HepG2 (cell line): ENCODE data around the gene ARFGAP3. TPM values are rescaled to one million over a fixed set of nuclear protein-coding genes. Genes with fewer than 3 reads are reported as not detected.
A peak's percentile ranks its signal among the peaks of the same experiment; 100 is the strongest.

Experiments
- ARID3A ChIP-seq: IDR thresholded peaks from 2 replicates; pipeline ENCODE4 v1.6.1; 2012; ENCODE audit warnings: low read depth, low read length, improper control_type of control experiment
- ATF3 ChIP-seq: sonication (generic); formaldehyde crosslinking; IDR thresholded peaks from 2 replicates; pipeline ENCODE4 v1.4.0; 2020; ENCODE audit warnings: missing genetic modification reagents
- ESRRA ChIP-seq: sonication (generic); formaldehyde crosslinking; IDR thresholded peaks from 2 replicates; pipeline ENCODE4 v1.5.1; 2020; ENCODE audit warnings: mild to moderate bottlenecking, low read depth, missing genetic modification reagents
- ETS1 ChIP-seq: sonication (generic); formaldehyde crosslinking; IDR thresholded peaks from 2 replicates; pipeline ENCODE4 v1.4.0; 2020; ENCODE audit warnings: missing genetic modification reagents
- HCFC1 ChIP-seq: fragments of 150-350 bp; IDR thresholded peaks from 2 replicates; pipeline ENCODE4 v1.6.1; 2014; ENCODE audit warnings: low read depth, low read length
- HHEX ChIP-seq: IDR thresholded peaks from 2 replicates; pipeline ENCODE4 v1.6.1; 2016; ENCODE audit warnings: control low read depth
- HINFP ChIP-seq: sonication (generic); formaldehyde crosslinking; IDR thresholded peaks from 2 replicates; pipeline ENCODE4 v1.4.0; 2020; ENCODE audit warnings: low read depth, mild to moderate bottlenecking, missing genetic modification reagents
- HMGA1 ChIP-seq: sonication (generic); formaldehyde crosslinking; conservative IDR thresholded peaks from 2 replicates; pipeline ENCODE4 v1.4.0; 2020; ENCODE audit warnings: missing genetic modification reagents
- HOXA7 ChIP-seq: sonication (generic); formaldehyde crosslinking; IDR thresholded peaks from 2 replicates; pipeline ENCODE4 v1.8.1; 2022; ENCODE audit warnings: mild to moderate bottlenecking, missing genetic modification reagents, moderate library complexity
- IRX3 ChIP-seq: sonication (generic); formaldehyde crosslinking; IDR thresholded peaks from 2 replicates; pipeline ENCODE4 v1.8.1; 2023; ENCODE audit warnings: mild to moderate bottlenecking, low read depth, missing genetic modification reagents, borderline replicate concordance
- MAFG ChIP-seq: sonication (generic); formaldehyde crosslinking; IDR thresholded peaks from 2 replicates; pipeline ENCODE4 v1.5.1; 2020; ENCODE audit warnings: mild to moderate bottlenecking, missing genetic modification reagents
- MXD4 ChIP-seq: IDR thresholded peaks from 2 replicates; pipeline ENCODE4 v1.6.1; 2016; ENCODE audit warnings: mild to moderate bottlenecking, missing biosample characterization, missing genetic modification reagents
- RELA ChIP-seq: sonication (generic); formaldehyde crosslinking; IDR thresholded peaks from 2 replicates; pipeline ENCODE4 v1.4.0; 2020; ENCODE audit warnings: missing genetic modification reagents
- TSC22D2 ChIP-seq: sonication (generic); formaldehyde crosslinking; IDR thresholded peaks from 2 replicates; pipeline ENCODE4 v1.5.1; 2020; ENCODE audit warnings: missing genetic modification reagents, mild to moderate bottlenecking, borderline replicate concordance
- U2AF1 ChIP-seq: fragments of 200-400 bp; formaldehyde crosslinking; optimal IDR thresholded peaks from 2 replicates; pipeline ENCODE3; 2017; ENCODE audit warnings: mild to moderate bottlenecking, low read depth, low read length
- ZBTB34 ChIP-seq: sonication (generic); formaldehyde crosslinking; IDR thresholded peaks from 2 replicates; pipeline ENCODE4 v1.8.0; 2022; ENCODE audit warnings: mild to moderate bottlenecking, missing genetic modification reagents
- ZEB1 ChIP-seq: IDR thresholded peaks from 2 replicates; pipeline ENCODE4 v1.6.1; 2012; ENCODE audit warnings: mild to moderate bottlenecking, low read depth, inconsistent platforms; ENCODE audit not compliant: insufficient replicate concordance
- ZFP37 ChIP-seq: sonication (generic); formaldehyde crosslinking; IDR thresholded peaks from 2 replicates; pipeline ENCODE4 v1.4.0; 2020; ENCODE audit warnings: missing genetic modification reagents, borderline replicate concordance
- ZNF333 ChIP-seq: sonication (generic); formaldehyde crosslinking; IDR thresholded peaks from 2 replicates; pipeline ENCODE4 v1.4.0; 2020; ENCODE audit warnings: mild to moderate bottlenecking, missing genetic modification reagents, borderline replicate concordance
- ZNF382 ChIP-seq: sonication (generic); formaldehyde crosslinking; IDR thresholded peaks from 2 replicates; pipeline ENCODE4 v1.5.0; 2020; ENCODE audit warnings: missing genetic modification reagents, mild to moderate bottlenecking, borderline replicate concordance
- ZNF562 ChIP-seq: sonication (generic); formaldehyde crosslinking; IDR thresholded peaks from 2 replicates; pipeline ENCODE4 v1.8.0; 2022; ENCODE audit warnings: missing genetic modification reagents, borderline replicate concordance
- ZSCAN20 ChIP-seq: sonication (generic); formaldehyde crosslinking; IDR thresholded peaks from 2 replicates; pipeline ENCODE4 v1.4.0; 2020; ENCODE audit warnings: missing genetic modification reagents, mild to moderate bottlenecking, borderline replicate concordance
- polyA plus RNA-seq, 8 experiments: library from polyadenylated mRNA; depleted of rRNA in 3 of 8; stranded (reverse) in 7 of 8; unstranded in 1 of 8; fragments of >200 nt; fragmentation: Illumina TruSeq in 4 of 8; extraction: Trizol in 4 of 8; gene quantifications; 2 replicates each; pipeline versions ENCODE4 v1.2.1 to v1.2.3, GENCODE V29; 2011 to 2016; ENCODE audit warnings: low read depth in 4 of 8, missing spikeins in 1 of 8, mixed read lengths in 1 of 8; ENCODE audit not compliant: insufficient read depth in 1 of 8
- total RNA-seq, 5 experiments: library from RNA; depleted of rRNA; stranded (reverse); fragments of >200 nt; fragmentation: Illumina TruSeq; extraction: Trizol; gene quantifications; 2 replicates each; pipeline ENCODE4 v1.2.3, GENCODE V29; 2016; ENCODE audit warnings: low read depth in 1 of 5

The ARFGAP3 gene
- total and polyA plus RNA-seq, 2 of the 13 experiments (the other 11 are each of a cell fraction or from before 2014, with no cell fraction given) = 41.7 to 61.6 TPM

GRCh38 chr22:42800451-42801251, 56.4 kb downstream of the ARFGAP3 start (continued):
- TF ChIP-seq ETS1 (CRISPR knock-in tag) (no peak), MAFG (CRISPR knock-in tag) (no peak), HOXA7 (0 out of 2 replicates have a peak, but pooled peaks have one; percentile 33), ARID3A (peak; percentile 54; the same call in 1 of the 2 replicates), ZNF562 (CRISPR knock-in tag) (no peak), ZBTB34 (peak; percentile 18; the same call in 1 of the 2 replicates), ATF3 (peak; percentile 60; the same call in 1 of the 2 replicates), U2AF1 (no peak), HMGA1 (CRISPR knock-in tag) (no peak), MXD4 (peak; percentile 83), IRX3 (CRISPR knock-in tag) (no peak), ESRRA (CRISPR knock-in tag) (peak; percentile 89), ZNF382 (no peak), ZNF333 (CRISPR knock-in tag) (no peak), HHEX (CRISPR knock-in tag) (peak; percentile 64), ZSCAN20 (CRISPR knock-in tag) (no peak), RELA (CRISPR knock-in tag) (no peak), TSC22D2 (CRISPR knock-in tag) (peak; percentile 69; the same call in 1 of the 2 replicates), HINFP (CRISPR knock-in tag) (peak; percentile 85), ZFP37 (CRISPR knock-in tag) (peak; percentile 68; the same call in 1 of the 2 replicates), HCFC1 (0 out of 2 replicates have a peak, but pooled peaks have one; percentile 25), ZEB1 (peak; percentile 98)
